GM19238 (cell line): Measurements from ENCODE around the gene SKI.
"Not testable (repeated sequence)": the region's sequence is repeated elsewhere in the genome, so short reads cannot be mapped to it uniquely, and the experiment has no call there.

Experiments used
- DNase-seq: peaks from one replicate; pipeline ENCODE4 v3.0.0; 2011; ENCODE audit warnings: low spot score; ENCODE audit not compliant: insufficient read length

Gene SKI

GRCh38 chr1:2318314-2319278 is 90.5 kb downstream of the SKI start:
- DNase-seq = no peak

GRCh38 chr1:2319291-2319690 is 91.2 kb downstream of the SKI start:
- DNase-seq = no peak

- no peak for DNase-seq
Observed at GRCh38 chr1:2320006-2320405, 91.9 kb downstream of the SKI start.

GRCh38 chr1:2320760-2321667 is 92.9 kb downstream of the SKI start:
- no peak for DNase-seq

GRCh38 chr1:2322065-2322571 is 94.0 kb downstream of the SKI start:
- no peak for DNase-seq

- DNase-seq = no peak
Observed at GRCh38 chr1:2322581-2323211, 94.6 kb downstream of the SKI start.

- no peak for DNase-seq
Observed at GRCh38 chr1:2323451-2323974, 95.4 kb downstream of the SKI start.

- no peak for DNase-seq
Observed at GRCh38 chr1:2324553-2325366, 96.6 kb downstream of the SKI start.

- DNase-seq = no peak
Observed at GRCh38 chr1:2326524-2326923, 98.4 kb downstream of the SKI start.

GRCh38 chr1:2327162-2327561 is 99.0 kb downstream of the SKI start:
- not testable (repeated sequence) for DNase-seq

- no peak for DNase-seq
Observed at GRCh38 chr1:2327841-2328240, 99.7 kb downstream of the SKI start.

GRCh38 chr1:2328676-2329455 is 100.7 kb downstream of the SKI start:
- DNase-seq = no peak

- no peak for DNase-seq
Observed at GRCh38 chr1:2330035-2330434, 101.9 kb downstream of the SKI start.

GRCh38 chr1:2330519-2331199 is 102.5 kb downstream of the SKI start:
- no peak for DNase-seq

- no peak for DNase-seq
Observed at GRCh38 chr1:2331200-2331544, 103.1 kb downstream of the SKI start.

- not testable (repeated sequence) for DNase-seq
Observed at GRCh38 chr1:2331580-2331979, 103.5 kb downstream of the SKI start.

- DNase-seq = no peak
Observed at GRCh38 chr1:2334366-2334765, 106.2 kb downstream of the SKI start.

- DNase-seq = no peak
Observed at GRCh38 chr1:2334883-2335534, 106.9 kb downstream of the SKI start.
